ENCODE measurements around the gene PRKD2. TPM values are rescaled to one million over a fixed set of nuclear protein-coding genes. Genes with fewer than 3 reads are reported as not detected.

The PRKD2 gene
- total RNA-seq, 4 donors from 2014 or later, result 30.8 to 85.7 (median 41.7) TPM

DNA sequence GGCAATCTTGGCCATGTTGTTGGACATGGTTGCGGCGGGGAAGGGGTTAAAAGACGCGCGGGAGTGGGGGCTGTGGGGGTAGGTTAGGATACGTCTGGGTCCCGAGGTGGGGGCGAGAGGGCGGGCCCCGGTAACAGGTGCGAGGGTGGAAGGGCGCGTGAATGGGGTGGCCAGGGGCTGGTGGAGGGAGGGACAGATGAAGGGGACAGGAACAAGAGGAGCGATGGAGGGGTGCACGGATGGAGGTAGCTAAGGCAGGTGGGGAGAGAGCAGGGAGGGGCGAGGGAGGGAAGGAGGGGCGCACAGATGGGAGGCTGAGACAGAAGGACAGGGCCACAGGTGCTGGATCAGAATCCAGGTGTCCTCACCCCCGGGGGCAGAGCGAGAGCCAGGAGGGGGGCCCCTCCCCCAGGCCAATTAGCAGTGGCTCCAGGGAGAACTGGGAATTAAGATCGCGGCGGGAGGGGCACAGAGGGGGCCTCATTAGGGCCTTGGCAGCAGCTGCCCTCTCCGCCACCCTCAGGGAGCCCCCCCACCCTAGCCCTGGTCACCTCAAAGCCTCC, 82.2 kb downstream of the PRKD2 start:
- Histone ChIP-seq H3K27ac (peak overlapping the region in 1 of 2 donors; percentile 32), H3K4me3 (peak overlapping the region in 1 of 2 donors; percentile 36), H3K27me3 (no peaks in the 10 kb centered on the region), H3K9me3 (no peaks in the 10 kb centered on the region), H3K4me1 (no peaks in the 10 kb centered on the region), H3K36me3 (no peaks in the 10 kb centered on the region)
- DNase-seq, result no peak
- TF ChIP-seq, protein P1, sequence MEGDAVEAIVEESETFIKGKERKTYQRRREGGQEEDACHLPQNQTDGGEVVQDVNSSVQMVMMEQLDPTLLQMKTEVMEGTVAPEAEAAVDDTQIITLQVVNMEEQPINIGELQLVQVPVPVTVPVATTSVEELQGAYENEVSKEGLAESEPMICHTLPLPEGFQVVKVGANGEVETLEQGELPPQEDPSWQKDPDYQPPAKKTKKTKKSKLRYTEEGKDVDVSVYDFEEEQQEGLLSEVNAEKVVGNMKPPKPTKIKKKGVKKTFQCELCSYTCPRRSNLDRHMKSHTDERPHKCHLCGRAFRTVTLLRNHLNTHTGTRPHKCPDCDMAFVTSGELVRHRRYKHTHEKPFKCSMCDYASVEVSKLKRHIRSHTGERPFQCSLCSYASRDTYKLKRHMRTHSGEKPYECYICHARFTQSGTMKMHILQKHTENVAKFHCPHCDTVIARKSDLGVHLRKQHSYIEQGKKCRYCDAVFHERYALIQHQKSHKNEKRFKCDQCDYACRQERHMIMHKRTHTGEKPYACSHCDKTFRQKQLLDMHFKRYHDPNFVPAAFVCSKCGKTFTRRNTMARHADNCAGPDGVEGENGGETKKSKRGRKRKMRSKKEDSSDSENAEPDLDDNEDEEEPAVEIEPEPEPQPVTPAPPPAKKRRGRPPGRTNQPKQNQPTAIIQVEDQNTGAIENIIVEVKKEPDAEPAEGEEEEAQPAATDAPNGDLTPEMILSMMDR (IDR thresholded peaks at IDR 0.05), result no peak
- no peak for TF ChIP-seq POLR2A (IDR thresholded peaks at IDR 0.05)
- intact Hi-C loops (cut with DNase I; ENCODE audit: low total_unique reads), result no loop called here

DNA sequence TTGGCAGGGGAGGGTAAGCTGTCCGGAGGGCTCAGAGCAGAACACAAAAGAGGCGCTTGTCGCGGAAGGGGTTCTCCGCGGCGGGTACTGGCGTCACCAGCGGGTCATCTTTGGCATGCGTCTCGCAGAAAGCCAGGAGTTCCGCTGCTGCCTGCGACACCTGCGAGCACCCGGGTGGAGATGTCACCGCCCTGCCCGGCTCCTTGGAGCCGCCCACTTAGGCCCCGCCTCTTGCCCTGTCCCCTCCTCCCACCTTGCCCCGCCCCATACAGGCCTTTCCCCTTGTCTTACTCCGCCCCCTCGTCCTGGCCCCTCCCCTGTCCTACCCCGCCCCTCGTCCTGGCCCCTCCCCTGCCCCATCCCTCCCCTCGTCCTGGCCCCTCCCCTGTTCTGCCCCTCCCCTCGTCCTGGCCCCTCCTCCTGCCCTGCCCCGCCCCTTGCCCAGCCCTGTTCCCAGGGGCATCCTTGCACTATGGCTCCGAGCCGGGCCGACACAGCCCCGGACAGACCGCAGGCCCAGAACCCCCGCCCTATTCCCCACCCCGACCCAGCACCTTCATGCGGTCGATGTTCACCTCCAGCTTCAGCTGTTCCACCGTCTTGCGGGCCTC, 82.8 kb downstream of the PRKD2 start:
- TF ChIP-seq, protein P1 (IDR thresholded peaks at IDR 0.05), result no peak
- TF ChIP-seq POLR2A (IDR thresholded peaks at IDR 0.05), result peak in 1 of 2 donors; percentile 45
- Histone ChIP-seq H3K4me1 (no peaks in the 10 kb centered on the region), H3K4me3 (peak overlapping the region; percentile 20 to 36), H3K9me3 (no peaks in the 10 kb centered on the region), H3K36me3 (no peaks in the 10 kb centered on the region), H3K27ac (peak overlapping the region in 1 of 2 donors; percentile 60), H3K27me3 (no peaks in the 10 kb centered on the region)
- intact Hi-C loops (cut with DNase I; ENCODE audit: low total_unique reads), result no loop called here
- peak; percentile 87 to 94 for DNase-seq

- H3K27ac ChIP-seq, result peak overlapping the region in 1 of 2 donors; percentile 60
- no peaks in the 10 kb centered on the region for H3K27me3 ChIP-seq
- intact Hi-C loops (cut with DNase I; ENCODE audit: low total_unique reads), result no loop called here
- H3K4me1 ChIP-seq, result no peaks in the 10 kb centered on the region
- H3K9me3 ChIP-seq, result no peaks in the 10 kb centered on the region
- no peak for DNase-seq
- no peak for TF ChIP-seq POLR2A (IDR thresholded peaks at IDR 0.05)
- TF ChIP-seq, protein P1 (IDR thresholded peaks at IDR 0.05), result no peak
- no peaks in the 10 kb centered on the region for H3K36me3 ChIP-seq
- H3K4me3 ChIP-seq, result no peak overlapping the region
Measured at GRCh38 chr19:46633130-46633529, 83.8 kb downstream of the PRKD2 start.

GRCh38 chr19:46631481-46631880, 85.4 kb downstream of the PRKD2 start:
- peak overlapping the region; percentile 8 to 50 for H3K27ac ChIP-seq
- TF ChIP-seq POLR2A (IDR thresholded peaks at IDR 0.05), result no peak
- TF ChIP-seq, protein P1 (IDR thresholded peaks at IDR 0.05), result no peak

GRCh38 chr19:46630586-46631205, 86.2 kb downstream of the PRKD2 start:
- DNase-seq, result no peak
- Histone ChIP-seq H3K9me3 (no peaks in the 10 kb centered on the region), H3K36me3 (no peaks in the 10 kb centered on the region), H3K27me3 (no peaks in the 10 kb centered on the region), H3K27ac (peak overlapping the region; percentile 8 to 50), H3K4me1 (no peaks in the 10 kb centered on the region), H3K4me3 (no peak overlapping the region)
- intact Hi-C loops (cut with DNase I; ENCODE audit: low total_unique reads), result no loop called here
- TF ChIP-seq POLR2A (IDR thresholded peaks at IDR 0.05), result no peak
- TF ChIP-seq, protein P1 (IDR thresholded peaks at IDR 0.05), result no peak

More at GRCh38 chr19:46631481-46631880, 85.4 kb downstream of the PRKD2 start:
- no peaks in the 10 kb centered on the region for H3K9me3 ChIP-seq
- no peaks in the 10 kb centered on the region for H3K27me3 ChIP-seq
- H3K4me3 ChIP-seq, result no peak overlapping the region
- no peaks in the 10 kb centered on the region for H3K4me1 ChIP-seq
- peak; percentile 84 to 86 for DNase-seq
- intact Hi-C loops (cut with DNase I; ENCODE audit: low total_unique reads), result no loop called here
- no peaks in the 10 kb centered on the region for H3K36me3 ChIP-seq

Data from uterus (tissue), 4 donors.